LNCAP (cell line): ENCODE measurements around the gene PUS7L.

Experiments
- CTCF ChIP-seq: fragments of 450-650 bp; IDR thresholded peaks from 2 replicates; pipeline ENCODE4 v1.5.1; 2017; ENCODE audit warnings: mild to moderate bottlenecking

The PUS7L gene

DNA sequence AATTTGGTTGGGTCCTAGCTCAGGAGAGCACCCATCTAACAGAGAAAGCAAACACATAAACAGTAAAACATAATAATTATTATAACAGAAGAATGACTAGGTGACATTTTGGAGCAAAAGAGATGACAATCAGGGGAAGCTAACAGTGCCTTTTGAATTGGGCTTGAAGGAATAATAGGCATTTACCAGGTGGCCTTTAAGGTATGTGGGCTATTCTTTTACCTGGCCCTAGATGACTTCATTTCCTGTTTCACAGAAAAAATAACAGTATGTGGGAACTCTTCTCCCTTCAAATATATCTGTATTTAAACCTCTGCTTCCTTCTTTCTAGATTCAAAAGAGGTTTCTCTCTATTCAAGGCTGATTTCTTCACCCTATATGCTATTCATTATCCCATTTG, 4.0 kb upstream of the PUS7L start:
- TF ChIP-seq CTCF, result no peak

- TF ChIP-seq CTCF, result no peak
Measured at GRCh38 chr12:43761500-43761899, 2.9 kb upstream of the PUS7L start.

GRCh38 chr12:43760396-43760795, 1.8 kb upstream of the PUS7L start:
- TF ChIP-seq CTCF, result no peak

DNA sequence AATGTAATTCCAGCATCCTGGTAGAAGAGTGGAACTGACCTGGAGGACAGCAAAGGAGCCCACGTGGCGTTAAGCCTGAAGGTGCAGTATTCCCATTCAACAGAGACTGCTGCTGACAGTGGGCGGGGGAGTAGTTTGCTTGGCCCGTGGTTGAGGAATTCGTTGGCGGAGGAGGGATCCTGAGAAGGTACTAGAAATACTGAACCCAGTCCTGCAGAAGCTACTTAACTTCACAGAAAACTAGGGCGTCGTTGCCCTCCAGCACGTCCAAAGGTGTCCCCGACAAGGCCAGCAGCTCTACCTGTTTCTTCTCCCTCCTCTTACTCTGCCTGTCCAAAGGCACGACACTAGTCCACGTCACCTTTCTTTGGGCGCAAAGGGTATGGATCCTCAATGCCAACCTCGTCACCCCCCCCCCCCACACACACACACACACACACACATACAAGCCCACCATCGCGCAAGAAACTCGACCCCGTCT, 303 bp downstream of the PUS7L start:
- no peak for TF ChIP-seq CTCF

DNA sequence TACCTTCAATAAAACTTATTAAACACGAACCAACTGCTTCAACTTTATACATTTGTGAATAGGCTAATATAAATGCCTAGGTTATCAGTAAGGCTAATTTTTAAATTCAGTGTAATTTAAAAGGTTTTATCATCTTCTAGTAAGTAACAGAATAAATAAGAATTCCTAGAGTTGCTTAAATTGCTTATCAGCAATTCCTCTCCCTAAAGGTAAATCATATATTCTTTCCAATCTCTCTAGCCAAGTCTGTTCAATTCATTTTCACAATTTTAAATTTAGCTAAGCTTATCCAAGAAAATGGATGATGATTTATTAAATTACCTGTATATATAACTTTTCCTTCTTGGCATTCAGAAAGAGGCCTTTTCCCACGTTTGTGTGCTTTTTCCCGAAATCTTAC, 4.6 kb downstream of the PUS7L start:
- TF ChIP-seq CTCF, result no peak

- TF ChIP-seq CTCF, result no peak
Measured at GRCh38 chr12:43750814-43751213, 7.8 kb downstream of the PUS7L start.

DNA sequence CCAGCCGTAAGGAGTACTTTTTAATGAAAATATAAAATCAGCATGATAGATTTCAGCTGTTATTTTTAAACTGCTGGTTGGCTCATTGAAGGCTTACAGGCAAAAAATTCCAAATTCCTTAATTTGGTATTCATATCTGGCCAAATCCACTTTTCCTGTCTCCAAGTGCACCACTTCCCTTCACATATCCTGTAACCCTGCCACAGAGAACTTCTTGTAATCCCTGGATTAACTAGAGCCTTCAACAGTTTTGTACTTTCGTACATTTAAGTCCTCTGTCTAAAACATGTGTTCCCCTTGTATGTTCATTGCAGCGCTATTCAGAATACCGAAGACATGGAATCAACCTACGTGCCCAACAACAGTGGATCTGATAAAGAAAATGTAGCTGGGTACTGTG, 9.6 kb downstream of the PUS7L start:
- no peak for TF ChIP-seq CTCF

DNA sequence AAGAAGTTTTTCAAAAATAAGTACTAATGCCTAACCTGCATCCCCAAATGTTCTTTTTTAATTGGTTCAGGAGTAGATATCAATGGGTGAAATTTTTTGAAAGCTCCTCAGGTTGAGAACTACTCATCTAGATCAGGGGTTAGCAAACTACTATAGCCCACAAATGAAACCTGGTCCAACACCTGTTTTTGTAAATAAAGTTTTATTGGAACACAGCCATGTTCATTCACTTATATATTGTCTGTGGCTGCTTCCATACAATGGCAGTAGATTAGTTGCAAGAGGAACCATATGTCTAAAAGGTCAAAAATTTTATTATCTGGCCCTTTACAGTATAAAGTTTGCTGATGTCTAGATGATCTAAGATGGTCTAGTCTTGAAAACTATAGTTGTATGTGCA, 13.8 kb downstream of the PUS7L start:
- TF ChIP-seq CTCF, result no peak
